DOHH2 (cell line): Measurements from ENCODE around the gene GRHPR.

Source experiments
- H3F3A ChIP-seq: fragments of 200-600 bp; sonication (generic), shearing (Covaris generic); 2 replicates; pipeline ENCODE4 v1.6.0; 2016; ENCODE audit warnings: antibody characterized with exemption, mild to moderate bottlenecking; ENCODE audit not compliant: control insufficient read depth, insufficient read depth
- H3K27ac ChIP-seq: fragments of 200-600 bp; sonication (generic); 2 replicates; pipeline ENCODE4 v1.5.1; 2014; ENCODE audit warnings: low read depth, mild to moderate bottlenecking, low read length, moderate library complexity
- H3K27me3 ChIP-seq: fragments of 200-600 bp; sonication (generic); 2 replicates; pipeline ENCODE4 v1.6.1; 2014; ENCODE audit warnings: mild to moderate bottlenecking, low read length, mixed read lengths; ENCODE audit not compliant: control insufficient read depth
- H3K36me3 ChIP-seq: fragments of 200-600 bp; sonication (generic); 2 replicates; pipeline ENCODE4 v1.6.1; 2014; ENCODE audit warnings: mild to moderate bottlenecking, low read length, moderate library complexity, mixed read lengths; ENCODE audit not compliant: control insufficient read depth
- H3K4me1 ChIP-seq: fragments of 200-600 bp; sonication (generic); 2 replicates; pipeline ENCODE4 v1.6.1; 2014; ENCODE audit warnings: mild to moderate bottlenecking, low read length, mixed read lengths; ENCODE audit not compliant: control insufficient read depth
- H3K4me2 ChIP-seq: fragments of 200-600 bp; sonication (generic); 2 replicates; pipeline ENCODE4 v1.6.0; 2014; ENCODE audit warnings: mild to moderate bottlenecking, low read length, moderate library complexity
- H3K4me3 ChIP-seq: fragments of 200-600 bp; sonication (generic); 2 replicates; pipeline ENCODE4 v1.5.1; 2014; ENCODE audit warnings: mild to moderate bottlenecking, low read length, mixed read lengths
- H3K79me2 ChIP-seq: fragments of 200-600 bp; sonication (generic); 2 replicates; pipeline ENCODE4 v1.6.1; 2014; ENCODE audit warnings: mild to moderate bottlenecking, low read length, mixed read lengths; ENCODE audit not compliant: control insufficient read depth
- H3K9me2 ChIP-seq: fragments of 200-600 bp; sonication (generic); replicated peaks from 2 replicates; pipeline ENCODE4 v1.6.1; 2014; ENCODE audit warnings: mild to moderate bottlenecking, low read length, mixed read lengths; ENCODE audit not compliant: control insufficient read depth
- H3K9me3 ChIP-seq: fragments of 200-600 bp; sonication (generic); 2 replicates; pipeline ENCODE4 v1.6.1; 2014; ENCODE audit warnings: antibody characterized with exemption, low read length, mixed read lengths; ENCODE audit not compliant: control insufficient read depth, insufficient read depth
- H4K20me1 ChIP-seq: fragments of 200-600 bp; sonication (generic); 2 replicates; pipeline ENCODE4 v1.6.0; 2014; ENCODE audit warnings: low read depth, mild to moderate bottlenecking, antibody characterized with exemption, low read length, moderate library complexity; ENCODE audit not compliant: control insufficient read depth, insufficient read depth
- EZH2phosphoT487 ChIP-seq: fragments of 200-600 bp; sonication (generic); IDR thresholded peaks from 2 replicates; pipeline ENCODE4 v1.6.1; 2017; ENCODE audit warnings: borderline replicate concordance, mild to moderate bottlenecking, antibody characterized with exemption, low read length, moderate library complexity, mixed read lengths
- TF ChIP-seq, protein P1 (sequence below): fragments of 200-600 bp; sonication (generic); IDR thresholded peaks from one replicate; pipeline ENCODE4 v1.5.1; 2014; ENCODE audit warnings: antibody characterized with exemption, mild to moderate bottlenecking, low read depth, low read length; ENCODE audit not compliant: poor library complexity, severe bottlenecking

Gene GRHPR

DNA sequence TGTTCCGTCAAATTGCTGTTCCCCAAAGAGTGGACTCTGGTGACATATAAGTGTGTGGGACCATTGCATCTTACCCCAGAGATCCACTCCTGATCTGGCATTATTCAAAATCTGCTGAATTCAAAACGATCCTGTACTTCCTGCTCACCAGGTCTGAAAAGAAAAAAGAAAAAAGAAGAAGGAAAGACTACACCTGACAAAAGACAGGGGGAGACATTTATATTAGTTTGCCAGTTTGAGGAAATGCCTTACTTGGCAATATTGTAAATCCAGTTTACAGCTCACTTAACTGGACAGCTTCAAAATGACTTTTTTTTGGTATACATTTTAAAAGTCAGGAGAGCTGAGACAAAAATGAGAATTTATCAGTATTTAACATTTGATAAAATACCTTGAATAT lies 15.0 kb upstream of the GRHPR start:
- H3K4me2 ChIP-seq, result peak overlapping the region; percentile 93
- no peaks in the 10 kb centered on the region for H3K9me3 ChIP-seq
- peaks cover 76% of the 10 kb centered on the region for H3F3A ChIP-seq
- no peak for TF ChIP-seq EZH2phosphoT487
- TF ChIP-seq, protein P1, sequence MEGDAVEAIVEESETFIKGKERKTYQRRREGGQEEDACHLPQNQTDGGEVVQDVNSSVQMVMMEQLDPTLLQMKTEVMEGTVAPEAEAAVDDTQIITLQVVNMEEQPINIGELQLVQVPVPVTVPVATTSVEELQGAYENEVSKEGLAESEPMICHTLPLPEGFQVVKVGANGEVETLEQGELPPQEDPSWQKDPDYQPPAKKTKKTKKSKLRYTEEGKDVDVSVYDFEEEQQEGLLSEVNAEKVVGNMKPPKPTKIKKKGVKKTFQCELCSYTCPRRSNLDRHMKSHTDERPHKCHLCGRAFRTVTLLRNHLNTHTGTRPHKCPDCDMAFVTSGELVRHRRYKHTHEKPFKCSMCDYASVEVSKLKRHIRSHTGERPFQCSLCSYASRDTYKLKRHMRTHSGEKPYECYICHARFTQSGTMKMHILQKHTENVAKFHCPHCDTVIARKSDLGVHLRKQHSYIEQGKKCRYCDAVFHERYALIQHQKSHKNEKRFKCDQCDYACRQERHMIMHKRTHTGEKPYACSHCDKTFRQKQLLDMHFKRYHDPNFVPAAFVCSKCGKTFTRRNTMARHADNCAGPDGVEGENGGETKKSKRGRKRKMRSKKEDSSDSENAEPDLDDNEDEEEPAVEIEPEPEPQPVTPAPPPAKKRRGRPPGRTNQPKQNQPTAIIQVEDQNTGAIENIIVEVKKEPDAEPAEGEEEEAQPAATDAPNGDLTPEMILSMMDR, result peak; percentile 53
- H3K4me3 ChIP-seq, result peak overlapping the region; percentile 78
- peaks cover 54% of the 10 kb centered on the region for H3K79me2 ChIP-seq
- no peaks in the 10 kb centered on the region for H3K9me2 ChIP-seq
- H3K27ac ChIP-seq, result peak overlapping the region; percentile 93
- H4K20me1 ChIP-seq, result no peaks in the 10 kb centered on the region
- peaks cover 55% of the 10 kb centered on the region for H3K36me3 ChIP-seq
- peaks cover 97% of the 10 kb centered on the region for H3K4me1 ChIP-seq
- no peaks in the 10 kb centered on the region for H3K27me3 ChIP-seq

DNA sequence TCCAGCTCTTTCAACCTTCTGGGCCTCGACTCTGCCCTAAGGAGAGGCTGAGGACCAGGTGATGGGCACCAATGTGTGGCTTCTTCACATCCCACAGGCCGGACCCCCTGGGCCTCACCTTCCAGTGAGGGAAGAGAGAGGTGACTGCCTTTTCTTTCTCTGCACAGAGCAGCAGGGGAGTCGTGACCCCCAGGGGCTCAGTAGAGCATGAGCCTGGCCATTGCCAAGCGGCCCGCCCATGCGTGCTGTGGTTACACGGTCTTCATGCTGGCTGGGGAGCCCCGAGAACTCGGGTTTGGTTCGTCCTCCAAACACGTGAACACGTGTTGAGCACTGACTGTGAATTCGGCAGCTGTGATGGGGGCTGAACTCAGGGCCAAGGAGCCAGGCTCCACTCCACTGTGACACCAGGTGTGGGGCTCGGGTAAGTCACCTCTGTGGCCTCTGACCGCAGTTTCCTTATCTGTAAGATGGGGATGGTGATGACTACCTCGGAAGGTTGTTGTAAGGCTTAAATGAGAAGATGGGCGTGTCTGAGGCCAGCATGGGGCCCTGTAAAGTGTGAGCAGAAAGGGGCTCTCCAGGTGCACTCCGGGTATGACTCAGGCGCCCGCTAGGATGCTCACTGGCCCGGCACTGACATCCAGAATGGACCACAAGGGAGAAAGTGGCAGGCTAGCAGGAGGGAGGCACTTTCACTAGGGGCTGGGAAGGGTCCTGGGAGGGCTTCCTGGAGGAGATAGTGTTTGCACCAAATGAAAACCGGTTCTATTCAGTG lies 13.4 kb upstream of the GRHPR start:
- Histone ChIP-seq H3K27me3 (no peaks in the 10 kb centered on the region), H3K4me1 (peaks cover 94% of the 10 kb centered on the region), H3K36me3 (peaks cover 58% of the 10 kb centered on the region), H3K9me3 (no peaks in the 10 kb centered on the region), H3K4me2 (peak overlapping the region; percentile 93), H3K27ac (peak overlapping the region; percentile 93), H3K4me3 (peak overlapping the region; percentile 78), H3K79me2 (peaks cover 60% of the 10 kb centered on the region), H3F3A (peaks cover 64% of the 10 kb centered on the region), H4K20me1 (no peaks in the 10 kb centered on the region), H3K9me2 (no peaks in the 10 kb centered on the region)
- TF ChIP-seq, protein P1, result no peak
- no peak for TF ChIP-seq EZH2phosphoT487

DNA sequence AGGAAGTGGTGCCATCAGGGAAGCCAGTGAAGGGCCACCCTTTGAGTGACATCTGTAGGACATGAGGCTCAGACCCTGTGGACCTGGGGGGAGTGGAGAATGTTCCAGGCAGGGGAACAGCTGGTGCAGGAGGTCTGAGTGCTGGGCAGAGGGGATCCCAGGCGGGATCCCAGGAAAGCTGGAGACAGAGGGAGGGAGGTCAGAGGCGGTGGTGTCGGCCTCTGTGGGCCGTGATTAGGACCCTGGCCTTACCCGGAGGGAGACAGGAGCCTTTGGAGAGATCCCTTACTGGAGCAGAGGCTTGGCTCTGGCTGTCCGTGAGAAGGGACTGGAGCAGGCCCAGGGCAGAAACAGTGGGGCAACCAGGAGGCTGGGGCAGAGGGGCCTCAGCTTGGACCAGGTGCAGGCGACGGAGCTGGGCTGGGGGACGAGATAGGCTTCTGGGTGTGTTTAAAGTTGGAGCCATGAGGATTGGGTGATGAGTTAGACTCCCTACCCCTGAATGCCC lies 12.1 kb upstream of the GRHPR start:
- Histone ChIP-seq H3K79me2 (peaks cover 49% of the 10 kb centered on the region), H4K20me1 (no peaks in the 10 kb centered on the region), H3K4me2 (peak overlapping the region; percentile 89), H3K4me1 (peaks cover 94% of the 10 kb centered on the region), H3K9me2 (no peaks in the 10 kb centered on the region), H3K27ac (peak overlapping the region; percentile 93), H3K36me3 (peaks cover 49% of the 10 kb centered on the region), H3K27me3 (no peaks in the 10 kb centered on the region), H3K4me3 (peak overlapping the region; percentile 72), H3K9me3 (no peaks in the 10 kb centered on the region), H3F3A (peaks cover 55% of the 10 kb centered on the region)
- no peak for TF ChIP-seq EZH2phosphoT487
- TF ChIP-seq, protein P1, result no peak
